AG09319 (cell line): ENCODE results near the gene STX8.

Experiments
- DNase-seq: peaks from one replicate; pipeline ENCODE4 v3.0.0-alpha.2; 2010; ENCODE audit warnings: low read depth; ENCODE audit errors: extremely low read depth
- TF ChIP-seq, protein P1 (sequence below): IDR thresholded peaks from 2 replicates; pipeline ENCODE4 v1.5.1; 2011; ENCODE audit warnings: low read depth, mild to moderate bottlenecking, inconsistent platforms, low read length, moderate library complexity

The STX8 gene

DNA sequence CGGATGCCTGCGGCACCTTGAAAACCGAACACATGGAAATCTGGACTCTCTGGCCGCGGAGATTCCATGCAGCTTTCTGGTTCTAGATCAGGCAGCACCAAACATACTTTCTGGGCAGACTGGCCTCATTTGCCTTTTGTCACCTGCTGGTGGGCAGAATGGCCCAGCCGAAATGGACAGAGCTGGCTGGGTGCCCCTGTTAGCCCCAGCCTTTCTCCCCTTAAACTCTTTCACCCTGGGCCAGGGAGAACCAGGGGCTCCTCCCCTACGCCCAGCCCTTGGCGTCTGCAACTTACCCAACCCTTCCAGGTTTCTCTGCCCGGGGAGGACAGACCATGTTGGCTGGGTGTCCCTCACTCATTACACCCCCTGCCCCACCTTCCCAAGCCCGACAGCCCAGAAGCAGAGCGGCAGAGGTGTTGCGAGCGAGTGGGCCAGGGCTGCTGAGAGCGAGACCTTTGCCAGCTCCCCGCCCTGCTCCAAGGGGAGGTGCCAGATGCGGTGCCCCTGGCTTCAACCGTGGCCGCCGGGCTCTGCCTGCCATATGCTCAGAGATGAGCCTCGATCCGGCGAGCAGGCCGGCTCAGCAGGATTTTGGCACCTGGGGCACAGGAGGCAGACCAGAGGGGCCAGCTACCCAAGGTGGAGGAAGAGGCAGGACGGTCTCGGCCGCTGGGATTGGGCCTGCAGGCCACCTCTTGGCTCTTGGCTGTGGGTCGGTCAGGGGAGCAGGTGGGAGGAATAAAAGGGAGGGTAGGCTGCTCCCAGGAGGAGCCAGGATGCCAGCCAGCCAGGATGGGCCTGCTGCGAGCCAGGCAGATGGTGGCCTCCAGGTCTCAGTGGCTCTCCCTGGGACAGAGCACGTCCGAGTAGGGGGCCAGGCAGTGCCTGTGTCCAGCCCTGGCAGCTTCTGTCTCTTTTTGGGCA is 363.0 kb downstream of the STX8 start:
- TF ChIP-seq, protein P1, sequence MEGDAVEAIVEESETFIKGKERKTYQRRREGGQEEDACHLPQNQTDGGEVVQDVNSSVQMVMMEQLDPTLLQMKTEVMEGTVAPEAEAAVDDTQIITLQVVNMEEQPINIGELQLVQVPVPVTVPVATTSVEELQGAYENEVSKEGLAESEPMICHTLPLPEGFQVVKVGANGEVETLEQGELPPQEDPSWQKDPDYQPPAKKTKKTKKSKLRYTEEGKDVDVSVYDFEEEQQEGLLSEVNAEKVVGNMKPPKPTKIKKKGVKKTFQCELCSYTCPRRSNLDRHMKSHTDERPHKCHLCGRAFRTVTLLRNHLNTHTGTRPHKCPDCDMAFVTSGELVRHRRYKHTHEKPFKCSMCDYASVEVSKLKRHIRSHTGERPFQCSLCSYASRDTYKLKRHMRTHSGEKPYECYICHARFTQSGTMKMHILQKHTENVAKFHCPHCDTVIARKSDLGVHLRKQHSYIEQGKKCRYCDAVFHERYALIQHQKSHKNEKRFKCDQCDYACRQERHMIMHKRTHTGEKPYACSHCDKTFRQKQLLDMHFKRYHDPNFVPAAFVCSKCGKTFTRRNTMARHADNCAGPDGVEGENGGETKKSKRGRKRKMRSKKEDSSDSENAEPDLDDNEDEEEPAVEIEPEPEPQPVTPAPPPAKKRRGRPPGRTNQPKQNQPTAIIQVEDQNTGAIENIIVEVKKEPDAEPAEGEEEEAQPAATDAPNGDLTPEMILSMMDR: no peak
- DNase-seq: no peak

DNA sequence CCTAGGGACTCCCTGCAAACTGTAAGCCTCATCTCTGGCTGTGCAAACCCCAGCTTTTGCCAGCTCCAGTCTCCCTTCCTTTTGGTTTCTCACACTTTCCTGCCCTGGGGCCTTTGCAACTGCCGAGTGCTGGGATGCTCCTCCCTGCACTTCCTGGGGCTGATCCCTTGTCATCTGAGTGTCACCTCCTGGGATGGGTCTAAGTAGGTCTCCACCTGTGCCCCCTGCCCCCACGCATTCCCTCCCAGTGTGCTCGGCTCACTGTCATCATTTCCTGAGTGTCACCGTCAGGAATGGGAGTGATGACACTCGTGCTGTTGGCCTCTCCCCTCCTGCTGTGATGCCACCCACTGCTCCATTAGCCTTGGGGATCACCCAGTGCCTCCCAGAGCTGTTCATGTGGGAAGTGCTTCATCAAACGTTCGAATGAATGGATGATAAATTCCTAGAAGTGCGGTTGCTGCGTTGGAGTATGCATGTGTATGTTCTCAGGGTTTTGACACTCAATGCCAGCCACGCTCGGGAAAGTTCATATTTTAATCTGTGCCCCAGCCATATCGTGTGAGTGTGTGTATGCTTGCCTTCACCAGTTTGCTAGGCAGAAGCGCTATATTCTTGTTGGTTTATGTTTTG is 364.4 kb downstream of the STX8 start:
- no peak for DNase-seq
- TF ChIP-seq, protein P1: no peak

DNA sequence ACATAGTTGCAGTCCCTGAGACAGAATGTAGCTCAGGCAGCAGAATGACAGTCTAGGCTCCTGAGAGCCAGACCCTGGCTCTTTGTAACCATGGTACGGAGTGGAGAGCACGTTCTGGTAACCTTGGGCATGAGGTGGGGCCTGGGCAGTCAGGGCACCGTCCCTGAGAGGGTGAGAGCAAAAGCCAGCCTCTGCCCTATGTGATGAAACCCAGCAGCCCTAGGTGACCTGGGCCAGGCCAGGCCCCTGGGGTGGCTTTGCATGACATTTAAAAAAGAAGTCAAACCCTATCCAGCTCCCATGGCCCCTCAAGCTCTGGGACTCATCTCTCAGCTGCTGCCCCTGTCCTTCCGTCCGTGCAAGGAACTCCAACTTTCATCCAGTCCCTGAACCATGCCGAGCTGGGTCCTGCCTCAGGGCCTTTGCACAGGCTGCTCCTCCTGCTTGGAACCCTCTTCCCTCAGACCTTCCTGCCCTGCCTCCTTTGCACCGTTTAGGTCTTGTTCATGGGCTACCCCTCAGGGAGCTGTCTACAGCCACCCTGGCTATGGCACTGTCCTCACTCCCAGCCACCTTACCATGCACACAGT is 365.7 kb downstream of the STX8 start:
- DNase-seq: no peak
- TF ChIP-seq, protein P1: no peak

- DNase-seq: no peak
Observed at GRCh38 chr17:9209347-9209746, 366.3 kb downstream of the STX8 start.

DNA sequence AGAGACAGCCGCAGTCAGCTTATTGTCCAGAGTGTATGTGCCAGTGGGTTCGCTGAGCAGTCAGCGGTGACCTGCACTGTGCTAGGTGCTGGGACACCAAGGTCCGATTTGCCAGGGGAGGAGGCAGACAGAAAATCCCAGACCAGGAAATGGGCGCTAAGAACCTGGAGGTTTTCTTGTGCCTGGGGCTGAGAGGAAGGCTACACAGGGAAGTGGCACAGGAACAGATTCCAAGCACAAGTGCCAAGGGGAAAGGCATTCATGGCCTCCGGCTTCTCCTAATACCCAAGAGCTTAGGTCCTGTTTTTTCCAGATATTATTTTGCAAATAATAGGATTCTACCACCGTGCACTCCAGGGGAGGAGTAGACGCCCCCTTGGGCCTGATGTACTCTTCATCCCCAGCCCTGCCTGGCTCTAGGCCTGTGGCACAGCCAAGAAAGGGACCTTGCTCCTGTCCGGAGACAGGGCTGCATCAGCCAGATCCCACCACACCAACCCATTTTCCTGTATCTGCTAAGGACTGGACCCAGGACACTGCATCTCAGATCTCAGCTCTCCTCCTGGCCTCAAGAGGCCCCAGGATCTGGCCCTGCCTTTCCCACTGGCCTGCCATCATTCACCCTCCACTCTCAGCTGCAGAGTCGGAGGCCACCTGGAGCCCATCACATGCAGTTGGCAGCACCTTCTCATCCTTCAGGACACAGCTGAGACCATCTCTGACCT is 367.1 kb downstream of the STX8 start:
- DNase-seq: no peak
- TF ChIP-seq, protein P1: no peak

More at GRCh38 chr17:9209347-9209746, 366.3 kb downstream of the STX8 start:
- TF ChIP-seq, protein P1: no peak

GRCh38 chr17:9206741-9207332 is 368.8 kb downstream of the STX8 start:
- TF ChIP-seq, protein P1: no peak
- no peak for DNase-seq
